Measurements from ENCODE around the gene APOE.

DNA sequence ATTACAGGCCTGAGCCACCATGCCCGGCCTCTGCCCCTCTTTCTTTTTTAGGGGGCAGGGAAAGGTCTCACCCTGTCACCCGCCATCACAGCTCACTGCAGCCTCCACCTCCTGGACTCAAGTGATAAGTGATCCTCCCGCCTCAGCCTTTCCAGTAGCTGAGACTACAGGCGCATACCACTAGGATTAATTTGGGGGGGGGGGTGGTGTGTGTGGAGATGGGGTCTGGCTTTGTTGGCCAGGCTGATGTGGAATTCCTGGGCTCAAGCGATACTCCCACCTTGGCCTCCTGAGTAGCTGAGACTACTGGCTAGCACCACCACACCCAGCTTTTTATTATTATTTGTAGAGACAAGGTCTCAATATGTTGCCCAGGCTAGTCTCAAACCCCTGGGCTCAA, 4.2 kb downstream of the APOE start:
- TF ChIP-seq EHMT2 (IDR thresholded peaks at IDR 0.05) = no peak
- TF ChIP-seq CTCF (IDR thresholded peaks at IDR 0.05 in 2 of 3, conservative IDR thresholded peaks at IDR 0.05 in 1 of 3; ENCODE audit: insufficient read depth in 2 of 3, low read depth in 1 of 3, low read length in 3 of 3) = no peak
- no peak for TF ChIP-seq ZNF780A (CRISPR knock-in tag; IDR thresholded peaks at IDR 0.05)
